Stimulated activated CD8-positive, alpha-beta memory T cell treated with anti-CD3 and anti-CD28 coated beads, Interleukin-12 subunit alpha, Interleukin-12 subunit beta, amount 100 ng/mL, for 24 hours (primary cell): ENCODE measurements around the gene MYADM.
A peak's percentile ranks its signal among the peaks of the same experiment; 100 is the strongest.

Experiments
- DNase-seq: peaks from one replicate; pipeline ENCODE4 v3.0.0-alpha.2; 2020; ENCODE audit errors: extremely low read depth

Gene MYADM

GRCh38 chr19:53885036-53885435 is 17.4 kb downstream of the MYADM start:
- no peak for DNase-seq

GRCh38 chr19:53892301-53892980 is 24.8 kb downstream of the MYADM start:
- DNase-seq, result no peak

GRCh38 chr19:53892981-53893325 is 25.3 kb downstream of the MYADM start:
- DNase-seq, result no peak

- DNase-seq, result no peak
These were observed 27.0 kb downstream of the MYADM start for GRCh38 chr19:53894707-53895106.

- DNase-seq, result no peak
These were observed 29.0 kb downstream of the MYADM start for GRCh38 chr19:53896682-53897081.

GRCh38 chr19:53897459-53897858 is 29.8 kb downstream of the MYADM start:
- DNase-seq, result no peak

GRCh38 chr19:53898166-53898565 is 30.5 kb downstream of the MYADM start:
- DNase-seq, result no peak

GRCh38 chr19:53898636-53899341 is 31.1 kb downstream of the MYADM start:
- DNase-seq, result no peak

- DNase-seq, result no peak
These were observed 32.6 kb downstream of the MYADM start for GRCh38 chr19:53900191-53900860.

- no peak for DNase-seq
These were observed 35.5 kb downstream of the MYADM start for GRCh38 chr19:53903055-53903680.

- DNase-seq, result no peak
These were observed 37.2 kb downstream of the MYADM start for GRCh38 chr19:53904909-53905308.

GRCh38 chr19:53905787-53906186 is 38.1 kb downstream of the MYADM start:
- DNase-seq, result no peak

- DNase-seq, result peak; percentile 19
These were observed 38.8 kb downstream of the MYADM start for GRCh38 chr19:53906211-53907192.

GRCh38 chr19:53907193-53907581 is 39.5 kb downstream of the MYADM start:
- DNase-seq, result no peak

GRCh38 chr19:53907690-53908089 is 40.0 kb downstream of the MYADM start:
- DNase-seq, result no peak

GRCh38 chr19:53908106-53908934 is 40.6 kb downstream of the MYADM start:
- DNase-seq, result no peak

GRCh38 chr19:53908935-53909415 is 41.3 kb downstream of the MYADM start, which contains the start of gene CACNG7:
CACNG7 (plus strand) TSS chr19:53909278; CDS start chr19:53912832, 3,554 bp downstream.
- DNase-seq, result no peak

GRCh38 chr19:53909471-53910169 is 41.9 kb downstream of the MYADM start:
- no peak for DNase-seq

GRCh38 chr19:53910170-53910518 is 42.5 kb downstream of the MYADM start:
- no peak for DNase-seq

- DNase-seq, result no peak
These were observed 45.0 kb downstream of the MYADM start for GRCh38 chr19:53912653-53913052.
